Stimulated activated CD8-positive, alpha-beta memory T cell treated with anti-CD3 and anti-CD28 coated beads, Interleukin-4, amount 100 ng/mL, for 48 hours (primary cell): ENCODE results near the gene FKBP5.
A peak's percentile ranks its signal among the peaks of the same experiment; 100 is the strongest.
"Not testable (repeated sequence)": the region's sequence is repeated elsewhere in the genome, so short reads cannot be mapped to it uniquely, and the experiment has no call there.

Experiments used
- DNase-seq: peaks from one replicate; pipeline ENCODE4 v3.0.0-alpha.2; 2020

FKBP5 gene

DNA sequence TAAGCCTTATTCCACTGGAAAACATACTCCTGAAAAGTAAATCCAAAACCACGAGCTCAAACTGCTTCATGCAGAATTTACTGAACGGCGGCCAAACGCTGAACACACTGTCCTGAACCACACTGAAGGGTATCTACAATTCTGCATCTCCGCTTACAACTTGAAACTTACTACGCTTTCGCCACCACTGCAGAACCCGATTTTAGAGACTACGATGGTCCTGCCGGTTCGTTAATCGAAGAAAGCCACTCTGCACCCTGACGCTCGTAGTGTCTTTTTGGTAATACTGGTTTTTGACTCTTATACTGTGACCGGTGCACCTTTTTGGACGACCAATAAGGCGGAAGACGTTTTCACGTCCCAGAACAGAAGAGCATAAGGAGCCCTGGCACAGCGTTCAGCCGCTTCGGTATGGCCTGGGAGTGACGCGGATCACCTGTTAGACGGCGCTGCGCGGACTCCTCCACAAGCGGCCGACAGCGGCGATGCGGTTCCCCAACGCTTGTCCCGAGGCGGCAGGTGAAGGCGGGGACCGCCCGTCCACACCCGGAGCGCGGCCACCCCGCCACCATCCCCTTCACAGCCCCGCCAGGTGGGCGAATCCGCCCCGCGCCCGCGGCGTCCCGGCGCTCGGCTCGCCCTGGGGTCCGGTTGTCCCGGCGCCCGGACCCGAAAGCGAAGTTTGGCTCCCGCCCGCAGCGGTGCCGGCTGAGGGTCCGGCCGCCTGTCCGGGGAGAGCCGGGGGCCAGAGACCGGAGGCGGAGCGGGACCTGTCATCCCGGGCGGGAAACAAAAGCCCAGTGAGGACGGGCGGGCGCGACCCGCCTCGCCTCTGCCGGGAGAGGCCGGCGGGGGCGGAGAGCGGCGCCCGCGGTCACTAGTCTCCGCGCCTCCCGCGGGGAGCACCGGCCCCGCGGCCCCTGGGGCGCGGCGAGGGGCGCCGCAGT lies 784 bp downstream of the FKBP5 start:
- DNase-seq = peak; percentile 70

DNA sequence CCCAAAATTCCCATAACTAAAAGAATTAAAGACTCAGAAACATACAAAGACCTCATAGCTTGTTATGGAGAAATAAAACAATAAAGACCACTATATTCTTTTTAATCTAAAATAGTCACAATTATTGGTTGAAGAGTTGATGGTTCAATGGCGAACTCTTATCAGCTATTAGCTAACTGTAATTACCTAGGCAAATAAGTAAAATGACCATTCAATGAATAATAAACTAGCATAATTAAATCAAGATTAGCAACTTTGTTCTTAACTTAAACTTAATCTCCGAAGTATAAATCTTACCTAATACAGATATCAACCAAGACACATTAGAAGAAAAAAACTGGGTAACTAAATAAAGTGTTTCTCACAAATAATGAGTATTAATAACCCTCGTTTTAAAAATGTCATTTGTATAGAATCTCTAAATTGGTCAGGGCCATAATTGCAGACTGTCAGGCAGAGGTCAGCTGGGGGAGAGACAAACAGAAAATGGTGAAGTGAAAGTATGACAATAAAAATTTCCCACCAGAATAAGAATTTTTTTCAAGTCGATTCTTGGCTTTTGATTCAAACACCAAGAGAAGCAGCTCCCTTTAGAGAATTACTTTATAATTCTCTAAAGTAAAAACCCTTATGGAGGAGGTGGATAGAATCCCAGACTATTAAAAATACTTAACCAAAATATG lies 1.7 kb downstream of the FKBP5 start:
- DNase-seq = no peak

GRCh38 chr6:35686436-35686835 lies 2.3 kb downstream of the FKBP5 start:
- DNase-seq = no peak

DNA sequence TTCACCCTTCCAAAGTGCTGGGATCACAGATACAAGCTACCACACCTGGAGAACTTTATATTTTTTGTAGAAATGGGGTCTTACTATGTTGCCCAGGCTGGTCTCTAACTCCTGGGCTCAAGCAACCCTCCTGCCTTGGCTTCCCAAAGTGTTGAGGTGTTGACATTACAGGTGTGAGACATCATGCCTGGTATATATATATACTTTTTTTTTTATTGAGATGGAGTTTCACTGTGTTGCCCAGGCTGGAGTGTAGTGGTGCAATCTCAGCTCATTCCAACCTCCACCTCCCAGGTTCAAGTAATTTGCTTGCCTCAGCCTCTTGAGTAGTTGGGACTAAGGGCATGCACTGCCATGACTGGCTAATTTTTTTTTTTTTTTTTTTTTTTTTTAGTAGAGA lies 5.4 kb downstream of the FKBP5 start:
- DNase-seq = no peak

- DNase-seq = no peak
Measured at GRCh38 chr6:35681298-35681697, 7.4 kb downstream of the FKBP5 start.

DNA sequence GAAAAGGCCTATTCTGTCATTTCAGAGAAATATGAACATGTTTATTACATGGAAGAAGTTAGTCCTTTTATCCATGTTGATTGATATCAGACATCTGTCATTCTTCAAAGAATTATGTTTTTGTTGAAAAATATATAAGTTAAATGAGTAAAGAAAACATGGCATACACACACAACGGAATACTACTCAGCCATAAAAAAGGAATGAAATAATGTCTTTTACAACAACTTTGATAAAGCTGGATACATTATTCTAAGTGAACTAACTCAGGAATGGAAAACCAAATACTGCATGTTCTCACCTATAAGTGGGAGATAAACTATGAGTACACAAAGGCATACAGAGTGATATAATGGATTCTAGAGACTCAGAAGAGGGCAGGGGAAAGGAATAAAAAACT lies 9.3 kb downstream of the FKBP5 start:
- DNase-seq = no peak

GRCh38 chr6:35678814-35679213 lies 9.9 kb downstream of the FKBP5 start:
- DNase-seq = no peak

DNA sequence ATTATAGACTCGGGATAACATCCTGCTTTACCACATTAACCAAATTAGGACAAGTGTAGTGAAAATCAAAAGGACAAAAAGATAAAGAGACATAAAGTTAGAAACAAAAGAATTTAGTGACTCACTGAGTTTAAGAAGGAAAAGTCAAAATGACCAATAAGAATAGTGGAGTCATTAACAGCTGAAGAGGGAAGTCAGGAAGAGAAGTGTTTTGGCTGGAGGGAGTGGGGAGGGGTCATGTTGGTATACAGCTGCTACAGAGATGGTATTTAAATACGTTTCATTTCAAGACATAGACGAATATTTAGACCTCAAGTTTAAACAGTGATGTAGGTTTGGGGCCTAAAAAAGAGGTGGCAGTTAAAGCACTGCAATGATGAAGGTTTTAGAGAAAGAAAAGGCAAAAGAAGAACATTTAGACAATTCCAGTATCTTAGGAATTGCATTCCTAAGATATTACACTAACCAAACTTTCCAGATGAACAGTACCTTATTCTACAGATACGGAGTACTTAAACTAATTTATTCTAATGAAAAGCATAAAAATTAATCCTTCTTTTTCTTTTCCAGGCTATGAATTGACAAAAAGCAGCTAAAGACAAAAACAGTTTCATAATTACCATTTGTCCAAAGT lies 10.6 kb downstream of the FKBP5 start:
- DNase-seq = no peak

DNA sequence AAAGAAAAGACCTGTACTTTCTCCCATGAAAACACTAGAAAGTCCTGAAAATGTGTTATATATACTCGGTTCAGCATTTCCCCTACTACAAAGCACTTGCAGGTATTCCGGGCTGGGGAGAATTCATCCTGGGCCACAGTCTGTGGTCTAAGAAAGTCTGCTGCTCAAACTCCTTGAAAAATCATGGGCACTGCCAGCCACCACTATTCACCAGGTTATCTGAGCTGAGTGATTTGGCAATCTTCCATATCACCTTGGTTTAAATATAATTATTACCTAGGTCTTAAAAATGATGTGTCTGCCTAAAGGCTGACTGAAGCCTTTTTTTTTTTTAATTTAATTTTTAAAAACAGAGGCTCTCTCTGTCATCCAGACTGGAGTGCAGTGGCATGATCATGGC lies 11.3 kb downstream of the FKBP5 start:
- DNase-seq = no peak

GRCh38 chr6:35675871-35676459 lies 12.8 kb downstream of the FKBP5 start:
- no peak for DNase-seq

DNA sequence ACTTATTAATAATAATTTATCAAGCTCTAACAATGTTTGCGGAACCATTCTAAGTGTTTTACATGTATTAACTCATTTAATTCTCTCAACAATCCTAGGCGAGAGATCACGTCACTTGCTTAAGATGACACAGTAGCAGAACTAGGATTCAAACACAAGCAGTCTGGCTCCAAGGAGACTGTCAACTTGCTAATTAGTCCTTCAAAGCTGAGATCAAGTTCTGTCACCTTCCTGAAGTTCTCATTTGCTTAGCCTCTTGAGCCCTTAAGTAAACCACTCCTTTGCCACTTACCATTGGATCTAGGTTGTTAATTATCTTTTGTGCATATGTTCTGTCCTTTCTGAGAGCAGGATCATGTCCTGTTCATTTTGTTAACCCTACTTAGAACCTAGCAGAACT lies 14.1 kb downstream of the FKBP5 start:
- DNase-seq = no peak

DNA sequence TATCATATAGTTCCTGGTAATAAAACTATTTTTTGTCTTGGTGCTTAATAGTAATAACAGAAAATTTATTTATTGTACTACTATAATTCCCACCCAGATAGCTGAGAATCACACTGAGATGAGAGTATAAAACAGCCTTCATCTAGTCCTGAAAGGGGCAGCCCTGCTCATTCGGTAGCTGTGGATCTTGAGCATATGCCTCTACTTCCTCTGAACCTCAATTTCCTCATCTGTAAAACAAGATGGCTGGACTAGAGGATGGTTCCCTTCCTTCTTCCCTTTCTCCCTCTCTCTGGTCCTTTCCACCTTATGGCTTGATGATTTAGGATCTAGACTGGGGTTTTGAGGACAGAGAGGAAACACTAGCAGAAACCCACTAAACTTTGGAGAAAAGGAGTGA lies 15.0 kb downstream of the FKBP5 start:
- DNase-seq = no peak

GRCh38 chr6:35673284-35673666 lies 15.4 kb downstream of the FKBP5 start:
- DNase-seq = not testable (repeated sequence)

DNA sequence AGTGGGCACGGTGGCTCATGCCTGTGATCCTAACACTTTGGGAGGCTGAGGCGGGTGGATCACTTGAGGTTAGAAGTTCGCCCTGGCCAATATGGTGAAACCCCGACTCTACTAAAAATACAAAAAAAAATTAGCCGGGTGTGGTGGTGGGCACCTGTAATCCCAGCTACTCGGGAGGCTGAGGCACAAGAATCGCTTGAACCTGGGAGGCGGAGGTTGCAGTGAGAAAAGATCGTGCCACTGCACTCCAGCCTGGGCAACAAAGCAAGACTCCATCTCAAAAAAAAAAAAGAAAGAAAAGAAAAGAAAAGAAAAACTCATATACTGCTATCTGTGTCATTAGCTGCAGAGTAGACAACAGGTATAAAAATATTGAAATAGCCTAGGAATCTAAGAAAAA lies 18.3 kb downstream of the FKBP5 start:
- DNase-seq = not testable (repeated sequence)

DNA sequence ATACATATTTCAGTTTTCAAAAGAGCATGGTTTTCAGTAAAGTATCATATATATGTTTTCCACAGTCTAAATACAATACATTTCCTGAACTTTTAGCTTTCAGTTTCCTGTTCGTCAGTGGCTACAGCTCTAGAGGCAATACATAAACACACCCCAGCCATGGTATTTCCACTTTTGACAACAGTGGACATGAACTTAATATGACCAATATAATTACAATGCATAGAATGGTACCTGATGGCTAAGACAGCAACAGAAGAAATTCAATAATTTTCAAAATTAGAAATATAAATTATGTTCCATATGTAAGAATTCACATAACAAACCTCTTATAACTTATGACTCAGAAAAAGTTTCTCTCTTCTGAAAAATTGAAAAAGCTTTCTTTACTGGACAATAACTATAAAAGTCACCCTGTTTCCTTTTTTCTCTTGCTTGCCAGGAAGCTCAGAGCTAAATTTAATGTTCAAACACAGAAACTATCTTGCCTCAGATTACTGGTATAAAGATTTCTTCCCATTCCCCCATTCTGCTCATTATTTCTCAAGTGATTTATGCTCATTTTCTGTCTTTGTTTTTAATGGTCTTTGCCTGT lies 19.2 kb downstream of the FKBP5 start:
- DNase-seq = no peak

DNA sequence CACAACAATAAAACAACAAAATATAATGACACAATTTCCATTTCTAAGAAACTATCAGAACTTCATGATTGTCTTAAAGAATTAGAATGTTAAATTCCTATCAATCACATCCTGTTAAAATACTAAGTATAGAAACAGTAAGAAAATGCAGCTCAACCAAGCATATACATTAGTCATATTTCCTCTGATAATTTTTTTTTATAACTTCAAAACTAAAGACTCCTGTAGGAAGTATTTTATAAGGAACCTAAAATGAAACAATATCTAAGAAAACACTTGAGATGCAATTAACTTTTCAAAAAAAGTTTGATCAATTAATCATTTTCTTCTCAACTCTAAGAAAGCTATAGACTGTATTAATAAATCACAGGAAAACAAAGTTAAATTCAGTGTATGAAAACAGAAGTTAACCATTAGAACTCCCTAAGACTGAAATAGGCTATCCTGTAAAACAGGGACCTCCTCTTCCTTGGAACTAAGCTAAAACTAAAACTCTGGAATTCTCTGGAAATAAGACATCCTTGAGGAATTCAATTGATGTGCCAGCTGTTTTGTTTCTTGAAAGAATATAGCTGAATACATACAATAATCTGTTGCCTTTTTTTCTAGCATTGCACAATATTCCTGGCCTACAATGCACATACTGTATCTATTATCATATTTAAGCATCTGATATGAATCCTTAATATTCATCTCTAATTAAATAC lies 19.8 kb downstream of the FKBP5 start:
- no peak for DNase-seq

DNA sequence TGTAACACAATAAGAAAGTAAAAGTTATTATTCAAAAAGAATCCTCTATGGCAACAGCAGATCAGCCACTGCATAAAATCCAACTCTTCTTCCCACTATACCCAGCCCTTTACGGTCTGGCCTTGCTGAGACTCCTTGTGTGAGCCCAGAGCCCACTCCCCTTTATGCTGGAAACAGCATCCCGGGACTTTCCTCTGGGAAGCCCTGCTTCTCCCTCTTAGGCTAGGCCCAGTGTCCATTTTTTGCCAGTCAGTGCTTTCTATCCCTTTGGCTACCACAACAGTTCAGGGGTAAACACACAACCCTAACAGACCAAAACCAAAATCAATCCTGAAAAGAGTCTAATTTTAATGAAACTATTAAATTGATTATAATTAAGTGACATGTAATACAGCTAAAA lies 20.6 kb downstream of the FKBP5 start:
- DNase-seq = no peak

DNA sequence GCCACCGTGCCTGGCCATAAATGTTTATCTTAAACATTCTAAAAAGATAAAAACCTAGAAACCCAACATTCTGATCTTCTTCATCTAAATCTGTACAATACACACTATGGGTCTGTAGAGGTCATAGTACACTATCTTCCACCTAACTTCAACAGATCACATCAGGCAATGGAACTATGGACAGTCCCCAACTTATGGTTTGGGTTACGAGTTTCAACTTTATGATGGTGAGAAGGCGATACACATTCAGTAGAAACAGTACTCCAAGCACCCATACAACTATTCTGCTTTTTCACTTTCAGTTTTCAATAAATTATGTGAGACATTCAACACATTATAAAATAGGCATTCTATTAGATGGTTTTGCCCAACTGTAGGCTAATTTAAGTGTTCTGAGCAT lies 23.1 kb downstream of the FKBP5 start:
- DNase-seq = no peak

GRCh38 chr6:35664945-35665344 lies 23.8 kb downstream of the FKBP5 start:
- DNase-seq = no peak

GRCh38 chr6:35663447-35664235 lies 25.1 kb downstream of the FKBP5 start:
- DNase-seq = no peak

- no peak for DNase-seq
Measured at GRCh38 chr6:35662999-35663398, 25.7 kb downstream of the FKBP5 start.

- DNase-seq = no peak
Measured at GRCh38 chr6:35654883-35655282, 33.8 kb downstream of the FKBP5 start.
